Tibial nerve (tissue), 4 donors: ENCODE measurements around the gene ANKRD53.

Experiments
- EP300 ChIP-seq, 2 donors: sonication (generic); formaldehyde crosslinking; IDR thresholded peaks; one replicate each; pipeline ENCODE4 v1.6.1; 2017; ENCODE audit warnings: antibody characterized with exemption in 2 of 2, mild to moderate bottlenecking in 1 of 2
- POLR2A ChIP-seq, 2 donors: fragments of 450-650 bp; IDR thresholded peaks; one replicate each; pipeline ENCODE4 v1.6.1; 2017; ENCODE audit warnings: antibody characterized with exemption in 2 of 2, mild to moderate bottlenecking in 2 of 2, moderate library complexity in 2 of 2
- TF ChIP-seq, protein P1 (sequence below), 5 experiments: fragments of 200-600 bp in 3 of 5; fragments of 450-650 bp in 2 of 5; sonication (generic) in 3 of 5; IDR thresholded peaks; one replicate each; pipeline ENCODE4 v1.5.1; 2016 to 2019; ENCODE audit warnings: antibody characterized with exemption in 5 of 5, mild to moderate bottlenecking in 3 of 5, moderate library complexity in 2 of 5

DNA sequence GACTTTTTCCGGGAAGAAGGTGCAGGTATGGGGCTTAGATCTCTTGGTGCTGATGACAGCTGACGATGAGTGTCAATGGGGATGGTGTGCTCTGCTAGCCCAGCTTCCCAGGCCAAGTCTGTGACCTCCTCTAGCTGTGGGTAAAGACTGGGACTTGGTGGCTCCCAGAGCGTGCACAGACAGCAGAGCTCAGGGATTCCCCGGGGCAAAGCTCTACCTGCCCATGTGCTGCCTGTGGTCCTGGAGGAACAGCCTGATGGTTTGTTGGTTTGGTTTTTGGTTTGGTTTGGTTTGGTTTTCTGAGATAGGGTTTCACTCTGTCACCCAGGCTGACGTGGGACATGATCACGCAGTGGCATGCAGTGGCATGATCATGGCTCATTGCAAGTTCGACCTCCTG is 23.5 kb upstream of the ANKRD53 start:
- TF ChIP-seq, protein P1, sequence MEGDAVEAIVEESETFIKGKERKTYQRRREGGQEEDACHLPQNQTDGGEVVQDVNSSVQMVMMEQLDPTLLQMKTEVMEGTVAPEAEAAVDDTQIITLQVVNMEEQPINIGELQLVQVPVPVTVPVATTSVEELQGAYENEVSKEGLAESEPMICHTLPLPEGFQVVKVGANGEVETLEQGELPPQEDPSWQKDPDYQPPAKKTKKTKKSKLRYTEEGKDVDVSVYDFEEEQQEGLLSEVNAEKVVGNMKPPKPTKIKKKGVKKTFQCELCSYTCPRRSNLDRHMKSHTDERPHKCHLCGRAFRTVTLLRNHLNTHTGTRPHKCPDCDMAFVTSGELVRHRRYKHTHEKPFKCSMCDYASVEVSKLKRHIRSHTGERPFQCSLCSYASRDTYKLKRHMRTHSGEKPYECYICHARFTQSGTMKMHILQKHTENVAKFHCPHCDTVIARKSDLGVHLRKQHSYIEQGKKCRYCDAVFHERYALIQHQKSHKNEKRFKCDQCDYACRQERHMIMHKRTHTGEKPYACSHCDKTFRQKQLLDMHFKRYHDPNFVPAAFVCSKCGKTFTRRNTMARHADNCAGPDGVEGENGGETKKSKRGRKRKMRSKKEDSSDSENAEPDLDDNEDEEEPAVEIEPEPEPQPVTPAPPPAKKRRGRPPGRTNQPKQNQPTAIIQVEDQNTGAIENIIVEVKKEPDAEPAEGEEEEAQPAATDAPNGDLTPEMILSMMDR (IDR thresholded peaks at IDR 0.05): no peak
- TF ChIP-seq POLR2A (IDR thresholded peaks at IDR 0.05) (no peak), EP300 (IDR thresholded peaks at IDR 0.05) (no peak)
